HG02852 (cell line): Measurements from ENCODE around the gene CHRM3.

Experiments used
- ATAC-seq: cut with Tn5 transposase; IDR thresholded peaks from one replicate; pipeline ENCODE4 v1.9.1; 2021; ENCODE audit warnings: mild to moderate bottlenecking, moderate library complexity; ENCODE audit not compliant: unreplicated experiment

The CHRM3 gene

DNA sequence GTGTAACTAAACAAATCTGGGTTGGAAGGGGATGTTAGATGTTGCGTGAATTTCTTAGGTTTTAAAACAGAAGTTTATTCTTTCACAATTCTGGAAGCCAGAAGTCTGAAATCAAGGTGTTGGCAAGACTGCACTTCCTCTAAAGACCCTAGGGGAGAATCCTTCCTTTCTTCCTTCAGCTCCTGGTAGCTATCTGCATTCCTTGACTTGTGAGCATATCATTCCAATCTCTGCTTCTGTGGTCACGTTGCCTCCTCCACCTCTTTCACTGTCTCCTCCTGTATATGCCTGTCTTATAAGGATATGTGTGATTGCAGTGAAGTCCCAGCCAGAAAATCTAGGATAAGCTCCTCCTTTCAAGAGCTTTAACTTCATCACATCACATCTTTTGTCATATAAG lies 7.7 kb downstream of the CHRM3 start:
- ATAC-seq = no peak

DNA sequence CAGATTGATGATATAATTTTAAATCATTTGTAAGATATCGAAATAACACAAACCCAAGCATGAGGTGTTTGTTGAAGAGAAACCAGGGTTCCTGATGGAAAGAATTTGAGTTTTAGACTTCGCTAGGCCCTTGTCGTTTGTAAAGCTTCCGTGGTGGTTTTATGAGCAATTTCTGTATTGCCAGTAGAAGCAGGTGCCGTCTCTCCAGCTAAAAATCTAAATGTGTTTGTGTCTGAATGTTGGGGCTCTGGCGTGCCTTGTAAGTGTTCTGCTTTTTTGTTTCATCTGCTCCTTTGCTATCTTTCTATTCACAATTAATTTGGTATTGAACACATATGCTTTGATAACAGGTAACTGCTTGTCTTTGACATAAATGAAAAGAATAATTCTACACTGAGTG lies 27.5 kb downstream of the CHRM3 start:
- ATAC-seq = no peak

DNA sequence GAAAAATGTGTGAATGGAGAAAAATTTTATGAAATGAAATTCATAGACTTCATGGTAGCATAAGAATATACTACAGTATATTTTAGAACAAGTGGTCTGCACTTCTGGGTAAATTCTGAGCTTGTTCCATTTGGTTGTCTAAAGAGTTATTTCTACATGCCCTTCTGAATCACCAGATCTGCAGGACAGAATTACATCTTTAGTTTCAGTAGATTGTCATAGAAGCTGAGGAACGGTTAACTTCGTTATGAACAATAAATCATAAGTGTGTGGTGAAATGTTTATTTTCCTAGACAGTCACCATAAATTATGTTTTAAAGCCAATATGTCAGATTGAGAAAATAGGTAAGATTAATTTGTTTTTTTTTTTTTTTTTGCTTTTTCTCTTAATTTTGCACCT lies 30.9 kb downstream of the CHRM3 start:
- no peak for ATAC-seq

DNA sequence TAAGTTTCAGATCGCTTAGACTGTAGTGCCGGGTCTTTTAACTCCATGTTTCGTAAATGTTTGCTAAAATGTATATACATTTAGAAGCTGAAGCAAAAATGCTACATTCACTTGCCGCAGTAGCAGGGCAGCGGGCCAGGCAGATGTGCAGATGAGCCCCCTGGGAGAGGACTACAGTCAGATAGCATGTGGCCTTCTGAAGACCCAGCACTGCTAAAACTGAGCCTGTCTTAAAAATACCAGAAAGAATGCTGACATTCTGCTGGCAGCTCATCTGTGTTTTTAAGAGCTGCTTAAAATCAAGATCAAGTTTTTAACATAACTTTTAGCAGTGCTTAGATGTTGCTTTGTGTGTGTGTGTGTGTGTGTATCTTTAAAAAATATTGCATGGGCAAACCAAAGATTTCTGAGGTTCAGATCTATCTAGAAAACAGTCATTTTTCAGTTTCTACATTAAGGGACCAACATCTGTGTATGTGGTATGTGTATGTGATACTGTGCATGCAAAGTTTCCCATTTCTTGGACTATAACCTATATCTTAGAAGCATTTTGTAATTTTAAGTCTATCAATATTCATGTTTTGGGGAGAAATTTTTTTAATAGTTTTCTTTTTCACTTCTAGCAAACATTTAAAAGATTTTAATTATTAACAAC lies 31.7 kb downstream of the CHRM3 start:
- no peak for ATAC-seq

DNA sequence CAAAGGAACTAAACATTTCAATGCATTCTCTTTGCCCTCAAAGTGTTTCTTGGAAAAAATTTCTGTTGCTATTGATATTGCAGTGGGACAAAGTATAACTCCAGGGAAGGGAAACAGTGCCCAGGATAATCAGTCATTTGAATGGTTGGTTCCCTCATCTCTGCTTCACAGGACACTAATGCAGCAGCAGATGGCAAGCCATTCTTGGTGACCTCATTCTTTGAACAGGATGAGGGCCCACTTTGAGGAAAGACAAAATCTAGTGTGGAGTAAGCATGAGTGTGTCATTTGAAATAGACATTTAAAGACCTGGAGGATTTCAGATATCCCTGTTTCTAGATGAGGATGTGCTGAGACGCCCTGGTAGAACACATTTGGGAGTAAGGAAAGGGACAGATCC lies 32.3 kb downstream of the CHRM3 start:
- no peak for ATAC-seq

DNA sequence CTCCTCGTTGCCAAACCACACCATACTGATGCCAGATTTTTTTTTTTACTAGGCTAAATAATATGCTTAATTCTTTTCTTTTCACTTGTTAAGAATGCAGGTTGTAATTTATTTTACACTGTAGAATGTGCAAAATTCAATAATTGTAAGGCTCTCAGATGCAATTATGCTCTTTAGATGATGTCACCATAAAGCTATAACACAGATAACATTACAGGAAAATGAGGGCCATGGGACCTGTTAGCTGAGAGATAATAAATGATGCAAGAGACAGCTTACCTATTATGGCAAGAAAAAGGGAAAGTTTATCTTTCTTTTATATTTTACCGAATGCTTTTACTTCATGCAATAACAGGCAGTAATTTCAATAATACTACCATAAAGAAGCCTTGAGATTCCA lies 35.4 kb downstream of the CHRM3 start:
- ATAC-seq = no peak

DNA sequence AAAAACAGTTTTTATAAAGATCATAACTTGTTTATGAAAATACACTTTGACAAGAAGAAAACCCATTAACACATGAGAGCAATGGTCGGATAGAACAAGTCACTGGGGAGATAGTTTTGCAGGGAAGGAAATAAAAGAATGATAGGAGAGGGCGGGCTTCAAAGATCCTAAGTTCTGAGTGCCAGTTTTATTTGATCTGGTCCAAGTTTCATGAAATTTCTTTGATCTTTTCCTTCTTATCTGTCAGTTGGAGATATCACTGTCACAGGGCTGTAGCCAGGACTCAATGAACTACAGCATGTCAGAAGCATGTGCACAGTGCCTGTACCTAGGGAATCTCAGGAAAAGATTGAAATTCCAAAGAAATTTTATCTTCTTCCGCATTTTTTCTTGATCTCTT lies 36.5 kb downstream of the CHRM3 start:
- no peak for ATAC-seq

DNA sequence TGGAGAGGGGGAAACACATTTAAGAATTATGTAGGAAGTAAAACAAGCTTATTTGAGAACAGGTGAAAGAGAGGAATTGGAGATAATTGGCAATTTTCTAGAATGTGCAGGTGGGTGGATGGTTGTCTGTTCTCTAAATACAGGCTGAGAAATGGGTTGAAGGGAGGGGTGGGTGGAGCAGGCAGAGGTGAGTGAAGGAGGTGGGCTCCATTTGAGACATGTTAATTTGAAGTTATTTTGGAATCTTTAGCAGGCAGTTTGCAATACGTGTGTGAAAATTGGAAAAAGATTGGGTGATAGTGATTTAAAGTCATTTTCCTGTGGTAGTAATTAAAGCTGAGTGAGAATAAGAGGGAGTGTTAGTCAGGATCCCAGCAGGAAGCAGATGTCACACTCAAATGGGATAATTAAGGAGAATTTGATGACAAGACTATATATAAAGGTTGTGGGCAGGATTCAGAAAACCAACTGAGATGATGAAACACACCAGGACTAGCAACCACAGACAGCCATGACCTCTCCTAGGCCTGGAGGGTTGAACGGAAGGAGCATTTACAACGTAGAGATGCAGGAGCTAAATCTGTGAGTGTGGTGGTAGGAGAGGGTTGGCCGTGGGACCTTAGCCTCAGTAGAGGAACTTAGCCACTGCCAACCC lies 40.6 kb downstream of the CHRM3 start:
- no peak for ATAC-seq

DNA sequence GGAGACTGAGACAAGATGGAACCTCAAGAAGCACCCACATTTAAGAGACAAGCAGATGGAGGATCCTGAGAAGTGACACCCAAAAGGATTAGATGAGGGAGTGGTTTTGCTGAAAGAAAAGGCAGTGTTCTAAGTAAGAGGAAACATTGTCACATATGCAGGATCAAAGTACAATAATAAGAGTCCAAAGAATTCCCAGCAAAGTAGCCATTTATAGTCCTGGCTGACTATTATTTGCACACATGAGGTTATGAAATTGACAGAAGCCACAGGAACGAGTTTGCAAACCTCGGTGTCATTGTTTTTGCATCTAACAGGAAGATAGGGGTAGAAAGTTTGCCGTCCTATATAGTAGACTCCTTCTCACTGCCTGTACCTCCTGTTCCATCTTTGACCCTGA lies 41.3 kb downstream of the CHRM3 start:
- no peak for ATAC-seq

DNA sequence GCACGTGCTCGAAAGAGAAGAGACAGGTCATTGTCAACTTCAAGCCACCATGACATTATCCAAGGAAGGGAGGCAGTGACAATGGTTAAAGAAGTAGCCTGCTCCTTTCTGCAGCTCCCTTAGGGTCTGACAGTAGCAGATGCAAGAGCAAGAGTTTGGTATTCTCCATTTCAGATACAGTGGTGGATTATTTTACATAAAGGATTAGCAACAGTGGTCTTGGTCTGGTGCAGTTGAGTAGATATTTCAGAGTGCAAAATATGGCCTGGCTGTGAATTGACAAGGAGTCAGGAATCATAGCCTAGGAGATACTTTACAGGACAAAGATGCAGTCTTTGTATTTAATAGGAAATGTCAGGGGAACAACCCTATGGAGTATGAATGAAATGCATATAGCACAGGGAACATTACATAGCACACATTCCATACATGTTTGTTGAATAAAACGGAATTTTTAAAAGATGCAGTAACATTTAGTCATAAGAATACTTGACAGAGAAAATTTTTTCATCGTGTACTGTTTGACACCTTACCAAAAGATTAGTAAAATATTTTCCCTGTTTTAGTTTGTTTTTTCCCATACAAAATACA lies 41.8 kb downstream of the CHRM3 start:
- no peak for ATAC-seq

DNA sequence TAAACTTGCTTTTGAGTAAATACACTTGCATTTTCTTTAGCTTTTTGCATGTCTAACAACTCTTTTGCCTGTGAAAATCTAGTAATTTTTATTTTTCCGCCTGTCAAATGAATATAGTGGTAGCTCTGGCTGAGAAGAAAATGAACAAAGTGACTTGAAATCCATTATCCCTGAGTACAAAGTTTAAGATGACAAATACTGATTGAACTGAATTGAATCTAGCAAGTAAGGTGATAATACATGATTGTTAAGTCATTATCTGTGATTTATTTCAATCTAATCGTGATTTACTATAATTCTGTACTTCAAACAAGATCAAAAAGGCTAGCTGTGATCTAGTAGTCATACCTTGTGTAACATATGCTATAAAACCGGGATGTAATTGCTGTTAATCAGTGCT lies 42.8 kb downstream of the CHRM3 start:
- ATAC-seq = no peak

DNA sequence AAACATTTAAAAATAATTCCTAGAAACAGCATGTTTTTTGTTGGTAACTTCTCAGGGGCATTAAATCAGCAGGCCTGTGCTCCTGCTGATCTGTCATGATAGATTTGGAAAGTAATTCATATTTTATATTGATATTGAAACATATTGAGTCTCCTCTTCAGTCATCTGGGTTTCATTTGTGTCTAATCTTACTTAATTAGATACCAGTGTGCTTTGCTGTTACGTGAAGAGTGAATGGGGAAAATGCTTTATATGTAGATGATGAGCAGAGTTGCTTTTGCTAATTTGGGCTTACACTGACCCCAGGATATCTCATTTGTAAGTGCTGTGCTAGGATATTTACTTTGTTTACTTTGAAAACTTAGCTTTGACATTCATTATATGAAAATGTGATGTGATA lies 45.9 kb downstream of the CHRM3 start:
- ATAC-seq = no peak

DNA sequence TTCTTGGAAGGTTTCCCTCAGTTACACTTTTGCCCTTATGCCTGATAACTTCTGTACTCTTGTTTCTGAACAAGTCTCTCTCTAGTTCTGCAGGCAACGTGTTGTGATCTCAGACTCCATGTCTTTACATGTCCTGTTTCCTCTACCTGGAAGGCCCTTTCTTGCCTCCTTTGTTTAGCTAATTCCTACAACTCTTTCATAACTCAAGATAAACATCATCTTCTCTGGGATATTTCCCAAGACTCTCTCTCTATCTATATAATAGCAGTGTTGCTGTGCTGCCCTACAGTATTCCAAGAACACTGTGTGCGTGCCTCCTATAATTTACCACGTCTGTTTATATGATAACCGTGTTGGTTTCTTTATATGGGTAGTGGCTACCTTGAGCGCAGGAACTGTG lies 47.8 kb downstream of the CHRM3 start:
- no peak for ATAC-seq
